HepG2 (cell line): ENCODE results near the gene NPDC1. TPM values are rescaled to one million over a fixed set of nuclear protein-coding genes. Genes with fewer than 3 reads are reported as not detected.

ENCODE experiments used
- DR1 ChIP-seq: sonication (generic); formaldehyde crosslinking; IDR thresholded peaks from 2 replicates; pipeline ENCODE4 v1.8.0; 2021; ENCODE audit warnings: mild to moderate bottlenecking, missing genetic modification reagents, inconsistent platforms
- FLYWCH1 ChIP-seq: sonication (generic); formaldehyde crosslinking; IDR thresholded peaks from 2 replicates; pipeline ENCODE4 v1.8.1; 2023; ENCODE audit warnings: mild to moderate bottlenecking, missing genetic modification reagents
- GPN1 ChIP-seq: sonication (generic); formaldehyde crosslinking; IDR thresholded peaks from 2 replicates; pipeline ENCODE4 v1.5.1; 2020; ENCODE audit warnings: missing genetic modification reagents, borderline replicate concordance
- KMT2A ChIP-seq: sonication (generic); formaldehyde crosslinking; IDR thresholded peaks from 2 replicates; pipeline ENCODE4 v1.4.0; 2020; ENCODE audit warnings: missing genetic modification reagents
- MATR3 ChIP-seq: sonication (generic); formaldehyde crosslinking; IDR thresholded peaks from 2 replicates; pipeline ENCODE4 v1.4.0; 2020; ENCODE audit warnings: missing genetic modification reagents
- NFYC ChIP-seq: IDR thresholded peaks from 2 replicates; pipeline ENCODE4 v1.6.1; 2016; ENCODE audit warnings: missing genetic modification reagents, missing compliant biosample characterization
- PHB2 ChIP-seq: fragments of 450-650 bp; IDR thresholded peaks from 2 replicates; pipeline ENCODE4 v1.6.1; 2018; ENCODE audit not compliant: partially characterized antibody
- PITX1 ChIP-seq: sonication (generic); formaldehyde crosslinking; IDR thresholded peaks from 2 replicates; pipeline ENCODE4 v1.5.1; 2020; ENCODE audit warnings: mild to moderate bottlenecking, missing genetic modification reagents
- RFXANK ChIP-seq: IDR thresholded peaks from 2 replicates; pipeline ENCODE4 v1.6.1; 2016
- SMAD3 ChIP-seq: sonication (generic); formaldehyde crosslinking; IDR thresholded peaks from 2 replicates; pipeline ENCODE4 v1.4.0; 2020; ENCODE audit warnings: missing genetic modification reagents
- ZIK1 ChIP-seq: sonication (generic); formaldehyde crosslinking; IDR thresholded peaks from 2 replicates; pipeline ENCODE4 v1.5.0; 2020; ENCODE audit warnings: mild to moderate bottlenecking, low read depth, missing genetic modification reagents, borderline replicate concordance
- ZNF367 ChIP-seq: sonication (generic); formaldehyde crosslinking; IDR thresholded peaks from 2 replicates; pipeline ENCODE4 v1.4.0; 2020; ENCODE audit warnings: missing genetic modification reagents, borderline replicate concordance
- ZNF605 ChIP-seq: sonication (generic); formaldehyde crosslinking; IDR thresholded peaks from 2 replicates; pipeline ENCODE4 v1.8.0; 2022; ENCODE audit warnings: mild to moderate bottlenecking, missing genetic modification reagents
- ZNF776 ChIP-seq: sonication (generic); formaldehyde crosslinking; IDR thresholded peaks from 2 replicates; pipeline ENCODE4 v1.4.0; 2020; ENCODE audit warnings: mild to moderate bottlenecking, missing genetic modification reagents
- ZNF816 ChIP-seq: sonication (generic); formaldehyde crosslinking; IDR thresholded peaks from 2 replicates; pipeline ENCODE4 v1.8.0; 2022; ENCODE audit warnings: missing genetic modification reagents, mild to moderate bottlenecking, borderline replicate concordance
- ZNF883 ChIP-seq: sonication (generic); formaldehyde crosslinking; IDR thresholded peaks from 2 replicates; pipeline ENCODE4 v1.5.1; 2020; ENCODE audit warnings: mild to moderate bottlenecking, missing genetic modification reagents; ENCODE audit errors: not compliant biosample characterization
- polyA plus RNA-seq, 8 experiments: library from polyadenylated mRNA; depleted of rRNA in 3 of 8; stranded (reverse) in 7 of 8; unstranded in 1 of 8; fragments of >200 nt; fragmentation: Illumina TruSeq in 4 of 8; extraction: Trizol in 4 of 8; gene quantifications; 2 replicates each; pipeline versions ENCODE4 v1.2.1 to v1.2.3, GENCODE V29; 2011 to 2016; ENCODE audit warnings: low read depth in 4 of 8, missing spikeins in 1 of 8, mixed read lengths in 1 of 8; ENCODE audit not compliant: insufficient read depth in 1 of 8
- total RNA-seq, 5 experiments: library from RNA; depleted of rRNA; stranded (reverse); fragments of >200 nt; fragmentation: Illumina TruSeq; extraction: Trizol; gene quantifications; 2 replicates each; pipeline ENCODE4 v1.2.3, GENCODE V29; 2016; ENCODE audit warnings: low read depth in 1 of 5
- TF ChIP-seq, protein P1 (sequence below): sonication (generic); formaldehyde crosslinking; IDR thresholded peaks from 2 replicates; pipeline ENCODE4 v1.8.0; 2022; ENCODE audit warnings: low read depth, missing genetic modification reagents
- TF ChIP-seq, protein P2 (sequence below): IDR thresholded peaks from 2 replicates; pipeline ENCODE4 v1.4.0; 2020; ENCODE audit warnings: mild to moderate bottlenecking, missing genetic modification reagents
- TF ChIP-seq, protein P3 (sequence below): sonication (generic); formaldehyde crosslinking; IDR thresholded peaks from 2 replicates; pipeline ENCODE4 v1.4.0; 2020; ENCODE audit warnings: missing genetic modification reagents

Gene NPDC1
- total and polyA plus RNA-seq, 2 of the 13 experiments (the other 11 are each of a cell fraction or from before 2014, with no cell fraction given), result 0.84 to 5.4 TPM

DNA sequence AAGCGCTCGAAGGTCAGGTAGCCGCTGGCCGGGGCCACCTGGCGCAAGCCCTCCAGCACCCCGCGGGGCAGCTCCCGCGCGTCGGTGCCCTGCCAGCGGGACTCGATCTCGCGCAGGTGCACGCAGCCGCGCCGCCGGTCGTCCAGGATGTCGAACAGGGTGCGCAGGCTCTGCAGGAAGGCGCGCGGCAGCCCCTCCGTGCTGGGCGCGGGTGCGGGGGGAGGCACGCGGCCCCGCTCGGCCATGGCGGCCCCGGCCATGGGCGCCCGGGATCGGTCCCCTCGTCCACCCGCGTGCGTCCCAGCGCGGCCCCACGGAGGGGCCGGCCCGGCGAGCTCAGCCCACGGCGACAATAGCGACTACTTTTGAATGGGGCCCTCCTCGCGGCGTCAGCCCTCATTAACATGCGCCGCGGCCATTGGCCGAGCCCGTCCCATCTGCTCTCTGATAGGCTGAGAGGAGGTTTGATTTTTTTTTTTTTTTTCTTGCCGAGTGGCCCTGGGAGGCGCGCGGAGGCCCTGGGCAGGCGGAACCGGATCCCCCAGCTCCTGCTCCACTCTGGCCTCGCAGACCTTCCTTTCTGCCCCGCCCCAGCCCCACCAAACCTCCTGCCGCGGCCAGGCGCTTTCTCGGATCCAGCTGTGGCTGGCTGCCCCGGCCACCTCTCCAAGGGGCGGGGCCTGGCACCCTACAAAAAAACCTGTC, 24.4 kb upstream of the NPDC1 start, which contains the start of gene SAPCD2 (continued):
- no peak for TF ChIP-seq ZNF883 (CRISPR knock-in tag)
- no peak for TF ChIP-seq ZNF605 (CRISPR knock-in tag)
- TF ChIP-seq, protein P1, sequence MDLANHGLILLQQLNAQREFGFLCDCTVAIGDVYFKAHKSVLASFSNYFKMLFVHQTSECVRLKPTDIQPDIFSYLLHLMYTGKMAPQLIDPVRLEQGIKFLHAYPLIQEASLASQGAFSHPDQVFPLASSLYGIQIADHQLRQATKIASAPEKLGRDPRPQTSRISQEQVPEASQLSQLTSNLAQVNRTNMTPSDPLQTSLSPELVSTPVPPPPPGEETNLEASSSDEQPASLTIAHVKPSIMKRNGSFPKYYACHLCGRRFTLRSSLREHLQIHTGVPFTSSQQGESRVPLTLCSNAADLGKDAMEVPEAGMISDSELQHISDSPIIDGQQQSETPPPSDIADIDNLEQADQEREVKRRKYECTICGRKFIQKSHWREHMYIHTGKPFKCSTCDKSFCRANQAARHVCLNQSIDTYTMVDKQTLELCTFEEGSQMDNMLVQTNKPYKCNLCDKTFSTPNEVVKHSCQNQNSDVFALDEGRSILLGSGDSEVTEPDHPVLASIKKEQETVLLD (CRISPR knock-in tag), result no peak
- 0 out of 2 replicates have a peak, but pooled peaks have one; percentile 38 for TF ChIP-seq ZIK1 (CRISPR knock-in tag)
- no peak for TF ChIP-seq GPN1
- TF ChIP-seq ZNF776, result no peak
- no peak for TF ChIP-seq ZNF816
- no peak for TF ChIP-seq FLYWCH1 (CRISPR knock-in tag)
- TF ChIP-seq NFYC (CRISPR knock-in tag), result peak; percentile 82
- no peak for TF ChIP-seq PHB2
- TF ChIP-seq, protein P2, sequence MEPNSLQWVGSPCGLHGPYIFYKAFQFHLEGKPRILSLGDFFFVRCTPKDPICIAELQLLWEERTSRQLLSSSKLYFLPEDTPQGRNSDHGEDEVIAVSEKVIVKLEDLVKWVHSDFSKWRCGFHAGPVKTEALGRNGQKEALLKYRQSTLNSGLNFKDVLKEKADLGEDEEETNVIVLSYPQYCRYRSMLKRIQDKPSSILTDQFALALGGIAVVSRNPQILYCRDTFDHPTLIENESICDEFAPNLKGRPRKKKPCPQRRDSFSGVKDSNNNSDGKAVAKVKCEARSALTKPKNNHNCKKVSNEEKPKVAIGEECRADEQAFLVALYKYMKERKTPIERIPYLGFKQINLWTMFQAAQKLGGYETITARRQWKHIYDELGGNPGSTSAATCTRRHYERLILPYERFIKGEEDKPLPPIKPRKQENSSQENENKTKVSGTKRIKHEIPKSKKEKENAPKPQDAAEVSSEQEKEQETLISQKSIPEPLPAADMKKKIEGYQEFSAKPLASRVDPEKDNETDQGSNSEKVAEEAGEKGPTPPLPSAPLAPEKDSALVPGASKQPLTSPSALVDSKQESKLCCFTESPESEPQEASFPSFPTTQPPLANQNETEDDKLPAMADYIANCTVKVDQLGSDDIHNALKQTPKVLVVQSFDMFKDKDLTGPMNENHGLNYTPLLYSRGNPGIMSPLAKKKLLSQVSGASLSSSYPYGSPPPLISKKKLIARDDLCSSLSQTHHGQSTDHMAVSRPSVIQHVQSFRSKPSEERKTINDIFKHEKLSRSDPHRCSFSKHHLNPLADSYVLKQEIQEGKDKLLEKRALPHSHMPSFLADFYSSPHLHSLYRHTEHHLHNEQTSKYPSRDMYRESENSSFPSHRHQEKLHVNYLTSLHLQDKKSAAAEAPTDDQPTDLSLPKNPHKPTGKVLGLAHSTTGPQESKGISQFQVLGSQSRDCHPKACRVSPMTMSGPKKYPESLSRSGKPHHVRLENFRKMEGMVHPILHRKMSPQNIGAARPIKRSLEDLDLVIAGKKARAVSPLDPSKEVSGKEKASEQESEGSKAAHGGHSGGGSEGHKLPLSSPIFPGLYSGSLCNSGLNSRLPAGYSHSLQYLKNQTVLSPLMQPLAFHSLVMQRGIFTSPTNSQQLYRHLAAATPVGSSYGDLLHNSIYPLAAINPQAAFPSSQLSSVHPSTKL (CRISPR knock-in tag), result 0 out of 2 replicates have a peak, but pooled peaks have one; percentile 9
- TF ChIP-seq KMT2A (CRISPR knock-in tag), result peak; percentile 41; the same call in 1 of the 2 replicates
- no peak for TF ChIP-seq MATR3 (CRISPR knock-in tag)
- TF ChIP-seq DR1 (CRISPR knock-in tag), result no peak
- peak; percentile 7; the same call in 1 of the 2 replicates for TF ChIP-seq PITX1
- no peak for TF ChIP-seq ZNF367
- no peak for TF ChIP-seq RFXANK (CRISPR knock-in tag)
- TF ChIP-seq, protein P3, sequence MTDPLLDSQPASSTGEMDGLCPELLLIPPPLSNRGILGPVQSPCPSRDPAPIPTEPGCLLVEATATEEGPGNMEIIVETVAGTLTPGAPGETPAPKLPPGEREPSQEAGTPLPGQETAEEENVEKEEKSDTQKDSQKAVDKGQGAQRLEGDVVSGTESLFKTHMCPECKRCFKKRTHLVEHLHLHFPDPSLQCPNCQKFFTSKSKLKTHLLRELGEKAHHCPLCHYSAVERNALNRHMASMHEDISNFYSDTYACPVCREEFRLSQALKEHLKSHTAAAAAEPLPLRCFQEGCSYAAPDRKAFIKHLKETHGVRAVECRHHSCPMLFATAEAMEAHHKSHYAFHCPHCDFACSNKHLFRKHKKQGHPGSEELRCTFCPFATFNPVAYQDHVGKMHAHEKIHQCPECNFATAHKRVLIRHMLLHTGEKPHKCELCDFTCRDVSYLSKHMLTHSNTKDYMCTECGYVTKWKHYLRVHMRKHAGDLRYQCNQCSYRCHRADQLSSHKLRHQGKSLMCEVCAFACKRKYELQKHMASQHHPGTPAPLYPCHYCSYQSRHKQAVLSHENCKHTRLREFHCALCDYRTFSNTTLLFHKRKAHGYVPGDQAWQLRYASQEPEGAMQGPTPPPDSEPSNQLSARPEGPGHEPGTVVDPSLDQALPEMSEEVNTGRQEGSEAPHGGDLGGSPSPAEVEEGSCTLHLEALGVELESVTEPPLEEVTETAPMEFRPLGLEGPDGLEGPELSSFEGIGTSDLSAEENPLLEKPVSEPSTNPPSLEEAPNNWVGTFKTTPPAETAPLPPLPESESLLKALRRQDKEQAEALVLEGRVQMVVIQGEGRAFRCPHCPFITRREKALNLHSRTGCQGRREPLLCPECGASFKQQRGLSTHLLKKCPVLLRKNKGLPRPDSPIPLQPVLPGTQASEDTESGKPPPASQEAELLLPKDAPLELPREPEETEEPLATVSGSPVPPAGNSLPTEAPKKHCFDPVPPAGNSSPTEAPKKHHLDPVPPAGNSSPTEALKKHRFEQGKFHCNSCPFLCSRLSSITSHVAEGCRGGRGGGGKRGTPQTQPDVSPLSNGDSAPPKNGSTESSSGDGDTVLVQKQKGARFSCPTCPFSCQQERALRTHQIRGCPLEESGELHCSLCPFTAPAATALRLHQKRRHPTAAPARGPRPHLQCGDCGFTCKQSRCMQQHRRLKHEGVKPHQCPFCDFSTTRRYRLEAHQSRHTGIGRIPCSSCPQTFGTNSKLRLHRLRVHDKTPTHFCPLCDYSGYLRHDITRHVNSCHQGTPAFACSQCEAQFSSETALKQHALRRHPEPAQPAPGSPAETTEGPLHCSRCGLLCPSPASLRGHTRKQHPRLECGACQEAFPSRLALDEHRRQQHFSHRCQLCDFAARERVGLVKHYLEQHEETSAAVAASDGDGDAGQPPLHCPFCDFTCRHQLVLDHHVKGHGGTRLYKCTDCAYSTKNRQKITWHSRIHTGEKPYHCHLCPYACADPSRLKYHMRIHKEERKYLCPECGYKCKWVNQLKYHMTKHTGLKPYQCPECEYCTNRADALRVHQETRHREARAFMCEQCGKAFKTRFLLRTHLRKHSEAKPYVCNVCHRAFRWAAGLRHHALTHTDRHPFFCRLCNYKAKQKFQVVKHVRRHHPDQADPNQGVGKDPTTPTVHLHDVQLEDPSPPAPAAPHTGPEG (CRISPR knock-in tag), result no peak; the same call in 1 of the 2 replicates
- no peak for TF ChIP-seq SMAD3 (CRISPR knock-in tag)
